ENCODE data around the gene LRRC71. TPM values are rescaled to one million over a fixed set of nuclear protein-coding genes. Genes with fewer than 3 reads are reported as not detected.

LRRC71 gene
- total RNA-seq, 2 experiments from 2014 or later: not detected

GRCh38 chr1:156944268-156944667 is 23.8 kb downstream of the LRRC71 start:
- POLR2A ChIA-PET: no interaction called here
- no peaks in the 10 kb centered on the region for H3K9me3 Mint-ChIP-seq (ENCODE audit: insufficient read depth)
- no peaks in the 10 kb centered on the region for H3K4me1 Mint-ChIP-seq (ENCODE audit: low read depth)
- no peaks in the 10 kb centered on the region for H3K36me3 Mint-ChIP-seq (ENCODE audit: low read depth)
- no peak overlapping the region for H3K4me3 Mint-ChIP-seq
- CTCF ChIA-PET: no interaction called here
- H3K27ac Mint-ChIP-seq: no peak overlapping the region
- DNase-seq: no peak
- no peak for ATAC-seq
- no peaks in the 10 kb centered on the region for H3K27me3 Mint-ChIP-seq (ENCODE audit: low read depth)

GRCh38 chr1:156944848-156945247 is 24.4 kb downstream of the LRRC71 start:
- no peak for DNase-seq
- Mint-ChIP-seq H3K27me3 (ENCODE audit: low read depth) (no peaks in the 10 kb centered on the region), H3K4me3 (no peak overlapping the region), H3K36me3 (ENCODE audit: low read depth) (no peaks in the 10 kb centered on the region), H3K4me1 (ENCODE audit: low read depth) (no peaks in the 10 kb centered on the region), H3K27ac (no peak overlapping the region), H3K9me3 (ENCODE audit: insufficient read depth) (no peaks in the 10 kb centered on the region)
- CTCF ChIA-PET: no interaction called here
- ATAC-seq: no peak
- POLR2A ChIA-PET: no interaction called here

GRCh38 chr1:156945881-156946661 is 25.6 kb downstream of the LRRC71 start:
- ATAC-seq (no peak), DNase-seq (no peak)
- no peaks in the 10 kb centered on the region for H3K9me3 Mint-ChIP-seq (ENCODE audit: insufficient read depth)
- H3K4me1 Mint-ChIP-seq (ENCODE audit: low read depth): no peaks in the 10 kb centered on the region
- no peak overlapping the region for H3K27ac Mint-ChIP-seq
- no peaks in the 10 kb centered on the region for H3K36me3 Mint-ChIP-seq (ENCODE audit: low read depth)
- CTCF ChIA-PET: interaction anchor here (1.2 kb wide), 1 partner anchor 18 kb away, joined by 3 read pairs; no protein-coding TSS in a partner anchor
- H3K4me3 Mint-ChIP-seq: no peak overlapping the region
- H3K27me3 Mint-ChIP-seq (ENCODE audit: low read depth): no peaks in the 10 kb centered on the region
- POLR2A ChIA-PET: no interaction called here

GRCh38 chr1:156947127-156947526 is 26.7 kb downstream of the LRRC71 start:
- CTCF ChIA-PET: interaction anchor here (1.8 kb wide), 1 partner anchor 10 kb away, joined by 5 read pairs; no protein-coding TSS in a partner anchor
- no peak overlapping the region for H3K27ac Mint-ChIP-seq

GRCh38 chr1:156947818-156948525 is 27.5 kb downstream of the LRRC71 start:
- Mint-ChIP-seq H3K27me3 (ENCODE audit: low read depth) (no peaks in the 10 kb centered on the region), H3K4me3 (no peak overlapping the region), H3K36me3 (ENCODE audit: low read depth) (no peaks in the 10 kb centered on the region), H3K9me3 (ENCODE audit: insufficient read depth) (no peaks in the 10 kb centered on the region), H3K27ac (no peak overlapping the region), H3K4me1 (ENCODE audit: low read depth) (no peaks in the 10 kb centered on the region)
- ChIA-PET POLR2A (no interaction called here), CTCF (interaction anchor here (1.8 to 3.6 kb wide), 3 partner anchors 11 to 22 kb away, joined by 5 to 20 read pairs (median 6); no protein-coding TSS in a partner anchor)
- no peak for DNase-seq
- ATAC-seq: no peak

More at GRCh38 chr1:156947127-156947526, 26.7 kb downstream of the LRRC71 start:
- DNase-seq: no peak
- H3K27me3 Mint-ChIP-seq (ENCODE audit: low read depth): no peaks in the 10 kb centered on the region
- no peaks in the 10 kb centered on the region for H3K4me1 Mint-ChIP-seq (ENCODE audit: low read depth)
- no peak for ATAC-seq
- H3K9me3 Mint-ChIP-seq (ENCODE audit: insufficient read depth): no peaks in the 10 kb centered on the region
- POLR2A ChIA-PET: no interaction called here
- H3K4me3 Mint-ChIP-seq: no peak overlapping the region
- no peaks in the 10 kb centered on the region for H3K36me3 Mint-ChIP-seq (ENCODE audit: low read depth)

- Mint-ChIP-seq H3K4me3 (no peak overlapping the region), H3K4me1 (ENCODE audit: low read depth) (no peaks in the 10 kb centered on the region), H3K9me3 (ENCODE audit: insufficient read depth) (no peaks in the 10 kb centered on the region), H3K27me3 (ENCODE audit: low read depth) (no peaks in the 10 kb centered on the region), H3K27ac (no peak overlapping the region), H3K36me3 (ENCODE audit: low read depth) (no peaks in the 10 kb centered on the region)
- ChIA-PET CTCF (interaction anchor here (0.9 to 3.6 kb wide), 4 partner anchors 8 to 21 kb away, joined by 3 to 20 read pairs (median 6); no protein-coding TSS in a partner anchor), POLR2A (no interaction called here)
- DNase-seq (no peak), ATAC-seq (no peak)
Measured at GRCh38 chr1:156948708-156949107, 28.3 kb downstream of the LRRC71 start.

GRCh38 chr1:156949127-156949526 is 28.7 kb downstream of the LRRC71 start:
- POLR2A ChIA-PET: no interaction called here
- Mint-ChIP-seq H3K4me1 (ENCODE audit: low read depth) (no peaks in the 10 kb centered on the region), H3K9me3 (ENCODE audit: insufficient read depth) (no peaks in the 10 kb centered on the region), H3K36me3 (ENCODE audit: low read depth) (no peaks in the 10 kb centered on the region), H3K27ac (no peak overlapping the region), H3K4me3 (no peak overlapping the region), H3K27me3 (ENCODE audit: low read depth) (no peaks in the 10 kb centered on the region)
- CTCF ChIA-PET: interaction anchor here (0.9 to 3.6 kb wide), 4 partner anchors 9 to 21 kb away, joined by 3 to 20 read pairs (median 6); no protein-coding TSS in a partner anchor
- ATAC-seq (no peak), DNase-seq (no peak)

GRCh38 chr1:156951371-156951770 is 30.9 kb downstream of the LRRC71 start:
- DNase-seq: no peak
- no peak for ATAC-seq
- Mint-ChIP-seq H3K4me1 (ENCODE audit: low read depth) (no peaks in the 10 kb centered on the region), H3K27me3 (ENCODE audit: low read depth) (no peaks in the 10 kb centered on the region), H3K36me3 (ENCODE audit: low read depth) (peaks cover 4% of the 10 kb centered on the region), H3K4me3 (no peak overlapping the region), H3K27ac (no peak overlapping the region), H3K9me3 (ENCODE audit: insufficient read depth) (no peaks in the 10 kb centered on the region)
- ChIA-PET CTCF (interaction anchor here (3.6 kb wide), 1 partner anchor 9 kb away, joined by 20 read pairs; no protein-coding TSS in a partner anchor), POLR2A (no interaction called here)

GRCh38 chr1:156953571-156953970 is 33.1 kb downstream of the LRRC71 start:
- Mint-ChIP-seq H3K9me3 (ENCODE audit: insufficient read depth) (no peaks in the 10 kb centered on the region), H3K4me3 (no peak overlapping the region), H3K4me1 (ENCODE audit: low read depth) (peaks cover 7% of the 10 kb centered on the region), H3K27me3 (ENCODE audit: low read depth) (no peaks in the 10 kb centered on the region), H3K27ac (no peak overlapping the region), H3K36me3 (ENCODE audit: low read depth) (peaks cover 4% of the 10 kb centered on the region)
- CTCF ChIA-PET: interaction anchor here (1.8 kb wide), 1 partner anchor 8 kb away, joined by 9 read pairs; no protein-coding TSS in a partner anchor
- ATAC-seq (no peak), DNase-seq (no peak)
- POLR2A ChIA-PET: no interaction called here

GRCh38 chr1:156956333-156956732 is 35.9 kb downstream of the LRRC71 start:
- no peak overlapping the region for H3K4me3 Mint-ChIP-seq
- POLR2A ChIA-PET: no interaction called here

GRCh38 chr1:156957634-156958033 is 37.2 kb downstream of the LRRC71 start:
- POLR2A ChIA-PET: no interaction called here
- Mint-ChIP-seq H3K9me3 (ENCODE audit: insufficient read depth) (no peaks in the 10 kb centered on the region), H3K27me3 (ENCODE audit: low read depth) (no peaks in the 10 kb centered on the region), H3K4me3 (no peak overlapping the region), H3K36me3 (ENCODE audit: low read depth) (peaks cover 8% of the 10 kb centered on the region), H3K27ac (no peak overlapping the region), H3K4me1 (ENCODE audit: low read depth) (peaks cover 21% of the 10 kb centered on the region)
- ATAC-seq: no peak
- CTCF ChIA-PET: interaction anchor here (1.4 kb wide), 1 partner anchor 29 kb away, joined by 4 read pairs; no protein-coding TSS in a partner anchor
- DNase-seq: no peak

More at GRCh38 chr1:156956333-156956732, 35.9 kb downstream of the LRRC71 start:
- Mint-ChIP-seq H3K9me3 (ENCODE audit: insufficient read depth) (no peaks in the 10 kb centered on the region), H3K27ac (no peak overlapping the region), H3K27me3 (ENCODE audit: low read depth) (no peaks in the 10 kb centered on the region), H3K4me1 (ENCODE audit: low read depth) (peaks cover 10% of the 10 kb centered on the region), H3K36me3 (ENCODE audit: low read depth) (peaks cover 8% of the 10 kb centered on the region)
- ATAC-seq (no peak), DNase-seq (no peak)
- CTCF ChIA-PET: interaction anchor here (1.1 to 1.4 kb wide), 2 partner anchors 26 to 28 kb away, joined by 4 read pairs; no protein-coding TSS in a partner anchor

GRCh38 chr1:156958247-156958714 is 37.8 kb downstream of the LRRC71 start:
- Mint-ChIP-seq H3K27ac (no peak overlapping the region), H3K36me3 (ENCODE audit: low read depth) (peaks cover 8% of the 10 kb centered on the region), H3K4me1 (ENCODE audit: low read depth) (peaks cover 27% of the 10 kb centered on the region), H3K4me3 (no peak overlapping the region), H3K27me3 (ENCODE audit: low read depth) (no peaks in the 10 kb centered on the region), H3K9me3 (ENCODE audit: insufficient read depth) (no peaks in the 10 kb centered on the region)
- ATAC-seq: no peak
- CTCF ChIA-PET: interaction anchor here (1.5 to 4.1 kb wide), 2 partner anchors 9 to 30 kb away, joined by 5 to 20 read pairs; no protein-coding TSS in a partner anchor
- POLR2A ChIA-PET: no interaction called here
- no peak for DNase-seq
